ENCODE measurements around the gene HIVEP3.

HIVEP3 gene

DNA sequence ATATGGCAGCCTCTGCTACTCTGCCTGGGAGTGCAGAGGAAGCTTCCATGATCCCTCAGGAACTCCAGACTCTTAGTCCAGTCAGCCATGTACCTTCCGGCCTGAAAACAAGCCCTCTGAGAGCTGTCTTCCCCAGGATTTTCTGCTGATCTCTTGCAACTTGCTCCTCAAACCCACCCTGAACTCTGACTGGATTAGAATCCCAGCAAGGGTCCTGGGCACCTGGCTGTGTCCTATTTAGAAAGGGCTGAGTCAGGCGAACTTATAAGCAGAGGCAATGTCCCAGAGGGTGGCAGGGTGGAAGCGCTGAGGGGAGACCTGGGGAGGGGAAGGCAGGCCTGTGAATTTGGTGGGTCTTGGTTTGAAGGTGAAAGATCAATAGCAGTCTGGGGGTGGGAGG lies 249.8 kb downstream of the HIVEP3 start:
- DNase-seq (ENCODE audit: low read depth): no peak
- TF ChIP-seq, protein P1, sequence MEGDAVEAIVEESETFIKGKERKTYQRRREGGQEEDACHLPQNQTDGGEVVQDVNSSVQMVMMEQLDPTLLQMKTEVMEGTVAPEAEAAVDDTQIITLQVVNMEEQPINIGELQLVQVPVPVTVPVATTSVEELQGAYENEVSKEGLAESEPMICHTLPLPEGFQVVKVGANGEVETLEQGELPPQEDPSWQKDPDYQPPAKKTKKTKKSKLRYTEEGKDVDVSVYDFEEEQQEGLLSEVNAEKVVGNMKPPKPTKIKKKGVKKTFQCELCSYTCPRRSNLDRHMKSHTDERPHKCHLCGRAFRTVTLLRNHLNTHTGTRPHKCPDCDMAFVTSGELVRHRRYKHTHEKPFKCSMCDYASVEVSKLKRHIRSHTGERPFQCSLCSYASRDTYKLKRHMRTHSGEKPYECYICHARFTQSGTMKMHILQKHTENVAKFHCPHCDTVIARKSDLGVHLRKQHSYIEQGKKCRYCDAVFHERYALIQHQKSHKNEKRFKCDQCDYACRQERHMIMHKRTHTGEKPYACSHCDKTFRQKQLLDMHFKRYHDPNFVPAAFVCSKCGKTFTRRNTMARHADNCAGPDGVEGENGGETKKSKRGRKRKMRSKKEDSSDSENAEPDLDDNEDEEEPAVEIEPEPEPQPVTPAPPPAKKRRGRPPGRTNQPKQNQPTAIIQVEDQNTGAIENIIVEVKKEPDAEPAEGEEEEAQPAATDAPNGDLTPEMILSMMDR (IDR thresholded peaks at IDR 0.05; ENCODE audit: low read depth, low read length): no peak
- TF ChIP-seq POLR2A (IDR thresholded peaks at IDR 0.05; ENCODE audit: extremely low read depth, insufficient read length): no peak
- TF ChIP-seq, protein P2, sequence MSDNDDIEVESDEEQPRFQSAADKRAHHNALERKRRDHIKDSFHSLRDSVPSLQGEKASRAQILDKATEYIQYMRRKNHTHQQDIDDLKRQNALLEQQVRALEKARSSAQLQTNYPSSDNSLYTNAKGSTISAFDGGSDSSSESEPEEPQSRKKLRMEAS (IDR thresholded peaks at IDR 0.05; ENCODE audit: low read depth, low read length): no peak
- no peak for TF ChIP-seq MYC (IDR thresholded peaks at IDR 0.05; ENCODE audit: low read depth, low read length)

DNA sequence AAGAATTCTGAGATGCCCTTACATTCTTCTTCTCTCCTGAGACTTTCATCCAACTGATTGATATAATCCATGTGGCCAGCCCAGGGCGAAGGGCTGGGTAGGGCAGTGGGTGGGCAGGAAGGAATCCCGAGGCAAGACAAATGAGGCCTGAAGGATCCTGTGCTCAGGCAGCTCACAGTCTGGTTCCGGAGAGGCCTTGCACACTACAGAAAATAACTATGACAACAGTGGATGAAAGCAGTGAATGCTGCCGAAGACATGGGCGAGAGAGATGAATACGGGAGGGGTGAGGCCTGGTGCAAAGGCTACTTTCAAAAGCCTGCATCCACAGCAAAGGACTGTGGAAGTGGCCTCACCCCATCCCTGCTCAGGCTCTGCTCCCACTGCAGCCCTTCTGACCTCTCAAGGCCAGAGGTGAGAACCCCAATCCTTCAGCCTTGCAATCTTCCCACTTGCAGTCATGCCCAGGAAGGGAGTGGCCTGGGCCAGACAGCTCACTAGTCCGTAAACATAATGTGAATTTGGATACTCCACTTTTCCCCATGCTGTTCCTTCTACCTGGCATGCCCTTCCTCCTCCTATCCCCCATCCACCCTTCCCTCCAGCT lies 250.6 kb downstream of the HIVEP3 start:
- DNase-seq (ENCODE audit: low read depth): no peak
- TF ChIP-seq, protein P2 (IDR thresholded peaks at IDR 0.05; ENCODE audit: low read depth, low read length): no peak
- TF ChIP-seq, protein P1 (IDR thresholded peaks at IDR 0.05; ENCODE audit: low read depth, low read length): no peak
- TF ChIP-seq POLR2A (IDR thresholded peaks at IDR 0.05; ENCODE audit: extremely low read depth, insufficient read length) (no peak), MYC (IDR thresholded peaks at IDR 0.05; ENCODE audit: low read depth, low read length) (no peak)
- H3K4me3 ChIP-seq (ENCODE audit: low read depth, low read length): no peak overlapping the region

More for the DNA sequence above, 249.8 kb downstream of the HIVEP3 start:
- H3K4me3 ChIP-seq (ENCODE audit: low read depth, low read length): no peak overlapping the region

DNA sequence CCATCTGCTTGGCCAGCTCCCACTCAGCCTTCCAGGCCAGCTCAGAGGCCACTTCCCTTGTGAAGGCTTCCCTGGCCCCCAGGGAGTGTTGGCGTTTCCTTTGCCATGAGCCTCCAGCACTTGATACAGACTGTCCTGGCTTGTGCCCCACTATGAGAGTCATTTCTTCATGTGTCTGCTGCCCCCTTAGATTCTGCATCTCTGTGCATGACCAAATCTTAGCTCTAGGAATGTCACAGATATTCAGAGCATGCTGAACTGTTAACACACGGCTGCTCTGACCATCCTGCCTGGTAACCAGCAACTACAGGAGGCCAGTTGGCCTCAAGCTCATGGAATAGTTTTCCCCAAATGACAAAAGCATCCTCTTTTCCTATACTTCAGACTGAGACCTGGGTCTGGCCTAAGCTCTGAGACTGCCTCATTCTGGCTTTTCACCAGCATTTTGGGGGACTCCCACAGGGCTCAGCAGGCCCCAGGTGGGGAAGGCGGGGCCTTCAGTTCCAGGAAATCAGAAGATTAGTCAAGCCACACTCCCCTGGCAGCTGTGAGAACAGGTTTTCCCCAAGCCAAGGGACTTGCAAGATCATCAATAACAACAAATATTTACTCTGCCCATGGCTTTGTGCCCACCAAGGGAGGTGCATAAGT lies 251.6 kb downstream of the HIVEP3 start:
- TF ChIP-seq, protein P1 (IDR thresholded peaks at IDR 0.05; ENCODE audit: low read depth, low read length): no peak
- TF ChIP-seq, protein P2 (IDR thresholded peaks at IDR 0.05; ENCODE audit: low read depth, low read length): no peak
- TF ChIP-seq POLR2A (IDR thresholded peaks at IDR 0.05; ENCODE audit: extremely low read depth, insufficient read length) (no peak), MYC (IDR thresholded peaks at IDR 0.05; ENCODE audit: low read depth, low read length) (no peak)
- H3K4me3 ChIP-seq (ENCODE audit: low read depth, low read length): no peak overlapping the region
- DNase-seq (ENCODE audit: low read depth): peak; percentile 40

DNA sequence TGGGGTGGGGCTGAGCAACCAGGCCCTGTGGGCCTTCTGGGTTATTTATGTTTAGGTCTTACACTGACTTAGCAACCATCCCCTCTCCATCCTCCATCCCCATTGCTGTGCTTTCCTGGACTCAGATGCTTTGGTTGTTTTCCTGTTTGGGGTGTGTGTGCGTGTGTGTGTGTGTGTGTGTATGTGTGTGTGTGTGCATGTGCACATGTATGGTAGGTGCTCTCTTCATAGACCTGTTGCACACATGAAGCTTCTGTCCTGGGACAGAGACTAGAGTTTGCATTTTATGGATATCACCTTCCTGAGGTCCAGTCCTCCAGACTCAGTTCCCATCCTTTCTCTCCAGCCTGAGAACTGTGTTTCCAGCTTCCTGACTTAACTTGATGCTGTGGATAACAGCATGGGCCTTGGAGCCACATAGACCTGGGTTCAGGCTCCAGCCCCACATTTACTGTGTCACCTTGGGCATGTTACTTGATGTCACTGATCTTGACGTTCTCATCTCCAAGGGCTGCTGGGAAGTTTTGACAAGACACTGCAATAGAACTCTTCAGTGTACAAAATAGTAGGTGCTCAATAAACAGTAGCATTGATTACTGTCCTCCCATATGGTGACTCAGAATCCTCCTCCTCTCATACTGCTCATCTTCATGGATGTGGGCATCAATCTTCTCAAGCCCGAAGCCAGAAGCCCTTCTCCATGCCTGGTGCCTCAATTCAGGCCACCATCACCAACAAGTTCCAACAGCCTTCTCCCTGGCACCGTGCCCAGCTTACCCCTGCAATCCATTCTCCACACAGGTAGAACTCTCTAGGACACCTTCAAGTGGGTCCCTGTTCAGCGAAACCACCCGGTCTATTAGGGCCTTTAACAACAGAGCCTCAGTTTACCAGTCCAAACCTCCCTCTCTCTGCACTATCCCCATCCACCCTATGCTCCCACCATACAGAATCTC lies 252.5 kb downstream of the HIVEP3 start:
- no peak overlapping the region for H3K4me3 ChIP-seq (ENCODE audit: low read depth, low read length)
- no peak for DNase-seq (ENCODE audit: low read depth)
- TF ChIP-seq MYC (IDR thresholded peaks at IDR 0.05; ENCODE audit: low read depth, low read length) (no peak), POLR2A (IDR thresholded peaks at IDR 0.05; ENCODE audit: extremely low read depth, insufficient read length) (no peak)
- TF ChIP-seq, protein P1 (IDR thresholded peaks at IDR 0.05; ENCODE audit: low read depth, low read length): no peak
- TF ChIP-seq, protein P2 (IDR thresholded peaks at IDR 0.05; ENCODE audit: low read depth, low read length): no peak

DNA sequence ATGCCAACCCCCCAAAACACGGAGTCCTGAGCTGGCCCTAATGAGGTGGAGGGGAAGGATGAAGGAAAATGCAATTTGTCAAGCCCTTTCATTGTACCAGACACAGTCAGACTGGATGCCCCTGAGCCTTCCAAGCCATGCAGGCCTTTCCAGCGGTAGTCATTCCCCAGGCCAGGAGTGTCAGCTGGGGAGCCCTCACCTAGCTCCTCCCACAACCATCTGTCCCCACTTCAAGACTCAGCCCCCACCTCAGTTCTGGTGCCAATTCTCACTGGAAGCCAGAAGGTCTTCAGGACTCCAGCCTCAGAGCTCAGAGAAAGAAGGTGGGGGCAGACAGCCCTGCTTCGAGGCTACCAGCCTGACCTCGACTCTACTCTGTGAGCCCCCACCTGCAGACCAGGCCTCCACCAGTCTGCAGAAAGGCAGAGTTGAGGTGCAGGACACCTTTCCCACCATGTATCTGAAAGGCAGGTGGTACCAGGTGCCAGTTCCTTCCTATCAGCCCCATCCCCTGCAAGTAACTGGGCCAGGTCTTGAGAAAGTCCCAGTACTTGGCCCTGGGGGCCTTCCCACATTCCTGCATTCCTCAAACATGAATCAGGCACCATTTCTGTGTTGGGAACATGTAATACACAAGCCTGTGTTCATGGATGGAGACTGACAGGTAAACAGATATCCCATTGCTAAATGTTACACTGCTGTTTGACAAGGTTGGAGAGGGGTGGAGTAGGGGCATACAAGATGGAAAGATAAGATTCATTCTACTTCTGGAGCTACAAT lies 253.7 kb downstream of the HIVEP3 start:
- H3K4me3 ChIP-seq (ENCODE audit: low read depth, low read length): no peak overlapping the region
- TF ChIP-seq, protein P2 (IDR thresholded peaks at IDR 0.05; ENCODE audit: low read depth, low read length): no peak
- TF ChIP-seq POLR2A (IDR thresholded peaks at IDR 0.05; ENCODE audit: extremely low read depth, insufficient read length): no peak
- TF ChIP-seq, protein P1 (IDR thresholded peaks at IDR 0.05; ENCODE audit: low read depth, low read length): no peak
- TF ChIP-seq MYC (IDR thresholded peaks at IDR 0.05; ENCODE audit: low read depth, low read length): no peak
- no peak for DNase-seq (ENCODE audit: low read depth)
